ENCODE data around the gene MTLN. TPM values are rescaled to one million over a fixed set of nuclear protein-coding genes. Genes with fewer than 3 reads are reported as not detected.
"Not testable (repeated sequence)": the region's sequence is repeated elsewhere in the genome, so short reads cannot be mapped to it uniquely, and the experiment has no call there.

Gene MTLN, protein sequence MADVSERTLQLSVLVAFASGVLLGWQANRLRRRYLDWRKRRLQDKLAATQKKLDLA
- total RNA-seq, result 8.5 and 67.4 TPM in 2 replicates

DNA sequence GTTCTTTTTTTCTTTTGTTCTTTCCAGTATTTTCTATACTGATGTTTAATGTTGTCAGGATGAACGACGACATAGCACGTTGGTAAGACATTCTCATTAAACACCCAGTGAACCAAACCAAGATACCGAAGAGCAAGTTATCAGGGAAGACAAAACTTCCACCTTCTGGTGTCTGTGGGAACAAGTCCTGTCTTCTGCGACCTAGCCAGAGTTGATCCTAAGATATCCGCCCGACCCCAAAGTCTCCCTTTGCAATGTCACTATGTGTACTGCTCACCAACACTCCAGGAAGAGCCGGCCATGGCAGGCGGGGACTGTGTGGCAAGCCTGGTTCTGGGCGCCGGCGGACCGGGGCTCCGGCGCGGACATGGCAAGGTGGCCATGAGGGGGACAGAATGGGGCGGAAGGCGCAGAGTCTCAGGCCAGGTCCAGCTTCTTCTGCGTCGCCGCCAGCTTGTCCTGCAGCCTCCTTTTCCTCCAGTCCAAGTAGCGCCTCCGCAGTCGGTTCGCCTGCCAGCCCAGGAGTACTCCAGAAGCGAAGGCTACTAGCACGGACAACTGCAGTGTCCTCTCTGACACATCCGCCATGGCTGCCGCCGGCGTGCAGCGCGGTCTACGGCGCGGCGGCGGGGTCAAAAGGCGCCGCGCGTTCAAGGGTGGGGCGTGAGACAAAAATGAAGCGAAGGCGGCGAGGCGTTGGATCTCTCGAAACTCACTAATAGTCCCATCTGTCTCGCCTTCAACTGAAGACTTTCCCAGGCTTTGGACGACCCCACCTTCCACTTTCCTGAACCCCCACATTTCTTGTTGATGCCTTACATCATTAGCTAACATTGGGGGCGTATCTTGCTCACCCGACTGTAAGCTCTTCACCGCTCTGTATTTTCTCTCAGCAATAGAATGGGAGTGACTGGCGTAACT, at the start of gene MTLN:
TSS of gene MTLN (minus strand) at position 610 of the 921 bp plus-strand sequence. CDS start at position 588, 22 bp downstream.
- DNase-seq (ENCODE audit: low read depth), result peak; percentile 33

DNA sequence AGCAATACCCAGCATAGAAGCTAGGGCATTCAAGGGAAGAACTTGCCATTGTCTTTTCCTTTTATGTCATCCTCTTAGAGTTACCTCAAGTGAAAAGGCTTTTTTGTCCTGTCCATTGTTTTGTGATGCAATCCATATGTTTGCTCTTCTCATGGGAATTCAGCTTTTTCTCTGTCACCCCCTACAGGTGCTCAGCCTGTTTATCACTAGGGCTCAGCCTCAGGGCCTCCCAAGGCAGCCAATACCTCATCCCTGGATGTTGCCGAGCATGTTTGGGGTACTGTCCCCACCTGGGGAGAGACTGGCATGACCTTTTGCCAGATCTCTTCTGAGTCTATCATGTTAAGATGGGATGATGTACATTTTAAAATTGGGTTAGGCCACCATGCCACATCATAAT, 49.6 kb upstream of the MTLN start:
- not testable (repeated sequence) for DNase-seq (ENCODE audit: low read depth)

DNA sequence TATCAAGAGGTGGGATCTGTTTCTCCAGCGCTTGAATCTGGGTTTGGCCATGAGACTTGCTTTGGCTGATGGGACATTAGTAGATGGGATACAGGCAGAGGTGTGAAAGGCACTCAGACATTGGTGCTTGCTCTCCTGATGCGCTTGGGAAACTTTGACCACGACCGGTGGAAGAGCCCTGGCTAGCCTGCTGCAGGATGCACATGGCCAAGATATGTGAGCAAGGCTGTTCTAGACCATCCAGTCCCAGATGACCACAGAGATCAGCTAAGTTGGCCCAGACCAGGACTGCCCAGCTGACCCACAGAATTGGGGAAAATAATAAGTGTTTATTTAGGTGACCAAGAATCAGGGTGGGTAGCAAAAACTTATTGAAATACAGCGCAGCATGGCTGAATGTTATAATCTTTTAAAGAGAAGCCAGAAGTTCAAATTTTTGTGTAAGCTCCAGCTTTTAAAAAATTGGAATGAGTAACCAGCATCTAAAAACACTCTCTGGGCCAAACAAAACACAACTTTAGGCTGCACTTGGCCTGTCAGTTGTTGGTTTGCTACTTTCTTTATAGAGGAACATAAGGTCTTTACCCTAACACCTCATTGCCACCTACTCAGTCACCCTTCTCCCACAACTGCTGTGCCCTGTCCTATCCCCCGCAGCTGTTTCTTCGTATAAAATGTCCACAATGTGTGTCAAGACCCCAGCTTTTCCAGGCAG, 35.9 kb upstream of the MTLN start:
- DNase-seq (ENCODE audit: low read depth), result not testable (repeated sequence)

DNA sequence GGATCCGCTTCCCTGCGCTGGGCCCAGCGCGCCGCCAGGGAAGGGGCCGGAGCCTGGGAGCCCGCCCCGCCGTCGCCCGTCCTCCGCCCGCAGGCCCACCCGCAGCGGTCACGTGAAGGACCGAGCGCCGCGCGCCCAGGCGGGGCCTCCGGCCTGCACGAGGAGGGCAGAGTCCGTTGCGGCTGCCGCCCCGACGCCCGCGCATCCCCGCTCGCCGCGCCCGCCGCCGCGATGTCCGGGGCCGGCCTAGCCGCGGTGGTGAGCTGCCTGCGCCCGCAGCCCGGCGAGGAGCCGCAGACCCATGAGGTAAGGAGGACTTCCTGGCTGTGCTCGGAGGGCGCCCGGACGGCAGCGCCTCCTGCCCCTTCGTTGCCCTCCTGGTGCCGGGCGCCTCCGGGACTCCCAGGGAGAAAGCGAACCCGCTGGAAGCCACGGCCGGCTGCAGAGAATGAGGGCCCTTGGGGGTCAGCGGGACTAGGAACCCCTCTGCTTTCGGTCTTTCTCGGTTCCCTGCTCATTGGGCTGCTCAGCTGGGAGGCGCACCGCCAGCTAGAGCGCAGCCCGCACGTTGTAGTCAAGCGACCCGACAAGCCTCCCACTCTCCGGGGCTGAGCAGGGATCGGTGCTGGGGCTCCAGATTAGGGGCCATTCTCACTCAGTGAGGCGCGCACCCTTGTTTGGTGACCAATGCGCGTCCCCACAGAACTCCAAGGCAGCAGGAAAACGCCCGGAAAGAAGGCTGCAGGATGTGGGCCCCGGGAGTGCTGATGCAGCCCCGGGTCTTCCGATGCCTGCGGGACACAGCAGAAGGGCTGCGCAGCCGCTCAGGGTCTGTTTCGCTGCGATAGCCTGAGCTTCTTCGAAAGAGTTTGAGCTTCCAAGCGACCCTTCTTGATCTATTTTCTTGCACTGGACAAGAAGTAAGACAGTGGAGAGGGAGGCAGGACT, 33.4 kb upstream of the MTLN start:
- DNase-seq (ENCODE audit: low read depth), result not testable (repeated sequence)

DNA sequence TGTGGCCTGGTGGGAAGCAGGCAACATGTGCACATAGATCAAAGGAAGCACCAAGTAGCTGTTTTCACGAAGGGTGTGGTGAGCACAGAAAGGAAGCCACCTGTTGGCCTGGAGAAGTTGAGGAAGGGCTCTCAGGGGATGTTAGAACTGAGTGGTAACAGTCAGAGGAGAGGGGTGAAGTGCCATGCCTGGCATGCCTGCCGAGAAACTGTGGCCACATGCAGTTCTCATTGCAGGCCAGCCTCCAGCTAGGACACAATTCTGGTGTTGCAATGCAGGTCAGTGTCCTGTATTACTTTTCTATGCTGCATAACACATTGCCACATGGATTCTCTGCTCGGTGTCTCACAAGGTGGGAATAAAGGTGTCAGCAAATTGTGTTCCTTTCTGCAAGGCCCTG, 30.9 kb upstream of the MTLN start:
- not testable (repeated sequence) for DNase-seq (ENCODE audit: low read depth)

DNA sequence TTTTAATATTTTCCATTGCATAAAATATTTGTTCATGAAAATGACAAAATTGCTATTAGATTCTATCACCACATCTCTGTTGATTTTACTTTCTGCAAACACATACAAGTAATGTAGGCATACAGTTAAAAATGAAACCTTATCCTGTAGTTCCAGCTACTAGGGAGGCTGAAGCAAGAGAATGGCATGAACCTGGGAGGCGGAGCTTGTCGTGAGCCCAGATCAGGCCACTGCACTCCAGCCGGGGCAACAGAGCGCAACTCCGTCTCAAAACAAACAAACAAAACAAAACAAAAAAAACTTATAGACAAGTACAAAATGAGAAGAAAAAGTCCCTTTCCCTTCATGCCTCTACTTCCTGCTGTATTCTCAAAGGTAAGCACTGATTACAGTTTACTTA, 22.2 kb upstream of the MTLN start:
- DNase-seq (ENCODE audit: low read depth), result not testable (repeated sequence)

DNA sequence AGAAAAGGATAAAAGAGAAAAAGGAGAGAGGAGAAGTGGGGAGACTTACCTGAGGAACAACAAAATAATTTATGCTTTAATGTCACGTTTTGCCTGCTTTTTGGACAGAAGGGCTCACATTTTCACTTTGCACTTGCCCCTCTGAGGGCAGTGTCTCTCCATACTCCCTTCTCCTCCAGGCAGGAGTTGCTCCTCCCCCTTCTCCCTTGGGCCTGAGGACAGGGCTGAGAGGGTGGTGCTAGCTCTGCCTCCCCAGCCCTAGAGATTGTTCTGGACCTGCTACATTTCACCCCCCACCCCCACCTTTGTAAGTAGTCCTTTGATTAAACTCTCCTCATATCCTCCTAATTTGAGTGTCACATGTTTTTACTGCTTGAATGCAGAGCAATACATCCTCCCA, 17.5 kb upstream of the MTLN start:
- DNase-seq (ENCODE audit: low read depth), result not testable (repeated sequence)

DNA sequence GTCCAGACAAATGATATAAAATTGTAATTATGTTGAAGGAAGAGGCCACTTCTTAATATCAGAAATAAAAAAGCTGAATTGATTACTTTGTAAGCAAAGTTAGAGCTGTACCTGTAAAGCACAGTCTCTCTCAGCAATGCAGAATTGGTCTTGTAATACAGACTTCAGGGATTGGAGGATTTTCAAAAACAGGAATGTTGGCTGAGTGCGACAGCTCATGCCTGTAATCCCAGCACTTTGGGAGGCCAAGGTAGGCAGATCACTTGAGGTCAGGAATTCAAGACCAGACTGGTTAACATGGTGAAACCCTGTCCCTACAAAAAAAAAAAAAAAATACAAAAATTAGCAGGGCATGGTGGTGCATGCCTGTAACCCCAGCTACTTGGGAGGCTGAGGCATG, 10.3 kb upstream of the MTLN start:
- DNase-seq (ENCODE audit: low read depth), result not testable (repeated sequence)

DNA sequence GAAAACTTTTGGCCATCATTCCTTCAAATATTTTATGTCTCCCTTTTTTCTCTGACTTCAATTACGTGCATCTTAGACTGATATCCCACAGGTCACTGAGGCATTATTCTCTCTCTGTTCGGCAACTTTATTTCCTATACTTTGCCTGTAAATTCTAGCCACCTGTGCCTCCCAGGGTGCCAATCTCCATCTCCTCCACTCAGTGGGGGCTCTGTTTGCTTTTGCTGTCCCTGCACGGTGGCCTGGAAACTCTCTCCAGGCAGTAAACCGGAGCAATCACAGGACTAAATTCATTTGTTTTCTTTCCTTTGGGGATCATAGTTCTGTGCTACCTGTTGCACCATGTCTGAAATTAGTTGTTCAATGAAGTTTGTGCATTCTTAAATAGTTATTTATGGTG, 9.6 kb upstream of the MTLN start:
- DNase-seq (ENCODE audit: low read depth), result no peak

DNA sequence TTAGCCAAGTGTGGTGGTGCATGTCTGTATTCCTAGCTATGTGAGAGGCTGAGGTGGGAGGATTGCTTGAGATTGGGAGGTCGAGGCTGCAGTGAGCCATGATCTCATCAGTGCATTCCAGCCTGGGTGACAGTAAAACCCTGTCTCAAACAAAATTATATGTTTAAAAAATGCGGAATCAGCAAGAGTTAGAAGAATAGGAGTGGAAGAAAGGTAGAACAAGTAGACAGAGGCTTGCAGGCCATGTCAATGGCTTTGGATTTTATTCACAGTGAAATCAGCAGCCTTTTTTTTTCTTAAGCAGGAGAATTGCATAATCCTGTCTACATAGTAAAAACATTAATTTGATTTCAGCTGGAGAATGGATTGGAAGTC, 7.8 kb upstream of the MTLN start:
- no peak for DNase-seq (ENCODE audit: low read depth)

DNA sequence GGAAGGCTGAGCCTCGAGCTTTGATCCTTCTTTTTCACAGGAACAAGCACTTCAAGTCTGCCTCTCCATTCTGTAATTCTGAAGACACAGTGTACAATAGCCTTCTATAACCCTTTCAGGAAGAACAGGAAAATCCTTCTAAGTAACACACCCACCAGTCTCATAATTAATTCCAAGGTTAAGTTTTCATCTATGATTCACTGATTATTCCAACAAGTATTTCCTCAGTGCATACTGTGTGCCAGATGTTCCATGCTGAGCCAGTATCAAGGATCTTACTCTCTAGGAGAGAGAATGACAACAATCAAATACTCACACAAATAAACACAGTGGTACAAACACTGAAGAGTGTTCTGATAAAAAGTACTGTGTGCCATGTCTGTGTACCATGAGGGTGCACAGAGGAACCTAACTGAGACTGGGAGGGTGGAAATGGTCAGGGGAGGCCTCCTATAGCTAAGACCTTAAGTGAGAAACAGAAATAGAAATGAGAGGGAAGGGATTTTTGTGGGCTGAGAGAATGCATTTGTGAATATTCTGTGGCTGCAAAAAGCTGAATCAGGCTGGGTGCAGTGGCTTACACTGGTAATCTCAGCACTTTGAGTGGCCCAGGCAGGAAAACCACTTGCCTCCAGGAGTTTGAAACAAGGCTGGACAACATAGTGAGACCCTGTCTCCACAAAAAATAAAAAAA, 7.3 kb upstream of the MTLN start:
- peak; percentile 61 for DNase-seq (ENCODE audit: low read depth)

DNA sequence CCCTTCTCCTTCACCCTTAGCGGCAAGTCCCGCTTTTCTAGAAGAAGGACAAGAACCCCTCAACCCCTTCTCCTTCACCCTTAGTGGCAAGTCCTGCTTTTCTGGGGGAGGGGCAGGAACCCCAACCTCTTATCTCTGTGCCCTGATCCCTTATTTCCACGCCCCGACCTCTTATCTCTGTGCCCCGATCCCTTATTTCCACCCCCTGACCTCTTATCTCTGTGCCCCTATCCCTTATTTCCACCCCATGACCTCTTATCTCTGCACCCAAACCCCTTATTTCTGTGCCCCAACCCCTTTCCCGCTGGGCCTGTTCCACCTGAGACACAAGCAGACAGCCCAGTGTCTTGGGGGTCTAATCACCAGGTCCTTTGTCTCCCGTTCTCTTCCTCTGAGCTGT, 6.5 kb upstream of the MTLN start:
- DNase-seq (ENCODE audit: low read depth), result not testable (repeated sequence)

DNA sequence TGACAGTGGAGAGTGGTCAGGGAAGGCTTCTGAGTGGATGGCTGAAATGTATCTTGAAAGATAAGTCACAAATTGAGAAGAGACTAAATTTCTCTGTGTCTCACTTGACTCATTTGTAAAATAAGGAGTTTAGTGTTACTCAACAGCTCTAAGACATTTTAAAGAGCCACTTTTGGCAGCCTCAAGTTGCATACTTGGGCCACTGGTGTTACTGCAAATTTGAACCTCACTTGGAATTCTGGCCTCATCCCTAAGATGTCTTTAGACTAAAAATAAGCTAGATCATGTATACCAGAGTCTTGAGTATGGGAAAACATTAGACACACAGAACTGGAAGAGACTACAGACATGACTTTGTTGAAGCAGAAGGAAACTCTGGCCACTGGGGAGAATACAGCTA, 4.5 kb upstream of the MTLN start:
- no peak for DNase-seq (ENCODE audit: low read depth)

DNA sequence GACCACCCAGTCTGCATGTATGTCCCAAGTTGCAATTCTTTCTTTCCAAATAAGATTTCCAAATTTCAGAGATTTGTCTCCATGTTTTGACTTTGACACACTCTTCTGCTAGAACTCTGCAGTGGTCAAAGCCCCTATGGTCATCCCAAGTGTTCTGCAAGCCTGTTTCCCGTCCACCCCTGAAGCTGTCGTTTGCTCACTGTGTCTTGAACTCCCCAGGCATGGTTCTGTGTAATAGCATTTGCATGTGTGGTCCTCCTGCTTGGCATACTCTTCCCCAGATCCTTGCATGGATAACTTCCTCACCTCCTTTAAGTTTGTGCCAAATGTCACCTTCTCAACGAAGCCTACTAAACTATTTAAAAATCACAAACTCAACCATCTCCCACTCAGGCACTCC, 3.9 kb upstream of the MTLN start:
- no peak for DNase-seq (ENCODE audit: low read depth)

DNA sequence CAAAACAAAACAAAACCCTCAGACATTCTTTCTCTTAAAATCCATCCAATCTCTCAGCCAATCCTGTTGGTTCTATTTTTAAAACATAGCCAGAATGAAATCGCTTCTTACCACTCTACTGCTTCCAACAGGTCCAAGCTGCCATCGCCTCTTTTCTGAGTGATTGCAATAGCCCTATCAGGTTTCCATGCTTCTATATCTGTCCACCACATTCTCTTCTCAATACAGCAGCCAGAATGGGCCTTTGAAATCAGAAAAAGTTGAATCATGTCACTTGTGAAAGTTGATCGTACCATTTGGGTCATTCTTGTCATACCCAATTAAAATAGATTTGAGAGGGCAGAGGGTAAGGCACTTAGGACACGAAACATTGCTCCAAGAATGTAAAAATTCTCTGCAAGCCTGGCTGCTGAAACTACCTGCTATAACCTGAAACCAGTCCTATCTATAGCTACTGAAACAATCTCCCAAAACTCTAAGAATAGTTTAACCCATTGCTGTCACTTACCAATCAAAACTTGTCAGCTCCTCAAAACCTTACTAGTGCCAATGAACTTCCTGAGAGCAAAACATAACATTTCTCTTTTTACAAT, 3.3 kb upstream of the MTLN start:
- DNase-seq (ENCODE audit: low read depth), result no peak

DNA sequence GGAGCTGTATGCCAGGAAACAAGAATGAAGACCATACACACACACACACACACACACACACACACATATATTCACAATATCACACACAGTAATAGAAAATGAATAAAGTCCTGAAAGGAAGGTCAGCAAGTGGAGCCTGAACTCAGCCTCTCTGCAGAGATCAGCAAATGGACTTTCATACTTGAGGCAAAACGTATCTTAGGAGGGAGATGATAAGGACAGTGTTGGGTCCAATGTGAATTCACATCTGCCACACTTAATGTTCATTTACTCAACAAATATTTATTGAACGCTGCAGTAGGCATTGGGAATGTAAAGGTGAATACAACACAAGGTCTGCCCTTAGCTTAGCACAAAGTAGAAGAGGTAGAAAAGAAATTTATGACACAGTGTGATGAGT, 2.7 kb upstream of the MTLN start:
- DNase-seq (ENCODE audit: low read depth), result no peak

DNA sequence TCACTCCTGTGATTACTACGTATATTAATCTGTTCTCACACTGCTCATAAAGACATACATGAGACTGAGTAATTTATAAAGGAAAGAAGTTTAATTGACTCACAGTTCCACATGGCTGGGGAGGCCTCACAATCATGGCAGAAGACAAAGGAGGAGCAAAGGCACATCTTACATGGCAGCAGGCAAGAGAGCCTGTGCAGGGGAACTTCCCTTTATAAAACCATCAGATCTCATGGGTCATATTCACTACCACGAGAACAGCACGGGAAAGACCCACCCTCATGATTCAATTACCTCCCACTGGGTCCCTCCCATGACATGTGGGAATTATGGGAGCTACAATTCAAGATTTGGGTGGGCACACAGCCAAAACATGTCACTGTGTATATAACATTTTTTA, 1.2 kb upstream of the MTLN start:
- DNase-seq (ENCODE audit: low read depth), result not testable (repeated sequence)

DNA sequence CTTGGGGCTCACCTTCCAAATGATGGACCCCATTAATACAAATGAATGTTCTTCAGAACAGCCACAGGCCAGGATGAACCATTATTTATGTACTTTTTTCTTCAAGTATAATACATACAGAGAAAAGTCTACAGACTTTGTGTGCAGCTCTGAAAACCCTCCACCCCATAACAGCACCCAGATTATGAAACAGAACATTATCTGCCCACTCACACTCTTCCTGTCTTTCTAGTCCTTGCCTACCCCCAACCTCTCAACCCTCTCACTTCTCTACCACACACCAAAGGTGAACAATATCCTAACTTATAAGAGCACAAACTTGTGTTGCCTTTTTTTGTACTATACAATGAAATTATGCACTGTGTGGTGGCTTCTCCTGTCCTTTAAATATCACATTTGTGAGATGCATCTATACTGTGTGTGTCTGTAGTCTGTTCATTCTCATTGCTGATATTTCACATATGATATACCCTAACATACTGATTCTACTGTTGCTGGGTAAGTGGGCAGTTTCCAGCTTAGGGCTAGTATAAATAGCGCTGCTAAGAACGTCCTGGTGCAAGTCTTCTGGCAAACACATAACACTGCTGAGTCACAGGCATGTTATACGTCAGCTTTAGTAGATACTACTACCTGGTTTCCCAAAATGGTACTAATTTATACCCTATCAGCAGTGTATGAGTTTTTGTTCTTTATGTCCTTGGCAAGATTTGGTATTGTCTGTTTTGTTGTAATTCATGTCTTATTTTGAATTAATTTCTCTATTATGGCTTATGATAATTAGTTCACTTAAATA, 6.5 kb downstream of the MTLN start:
- no peak for DNase-seq (ENCODE audit: low read depth)

DNA sequence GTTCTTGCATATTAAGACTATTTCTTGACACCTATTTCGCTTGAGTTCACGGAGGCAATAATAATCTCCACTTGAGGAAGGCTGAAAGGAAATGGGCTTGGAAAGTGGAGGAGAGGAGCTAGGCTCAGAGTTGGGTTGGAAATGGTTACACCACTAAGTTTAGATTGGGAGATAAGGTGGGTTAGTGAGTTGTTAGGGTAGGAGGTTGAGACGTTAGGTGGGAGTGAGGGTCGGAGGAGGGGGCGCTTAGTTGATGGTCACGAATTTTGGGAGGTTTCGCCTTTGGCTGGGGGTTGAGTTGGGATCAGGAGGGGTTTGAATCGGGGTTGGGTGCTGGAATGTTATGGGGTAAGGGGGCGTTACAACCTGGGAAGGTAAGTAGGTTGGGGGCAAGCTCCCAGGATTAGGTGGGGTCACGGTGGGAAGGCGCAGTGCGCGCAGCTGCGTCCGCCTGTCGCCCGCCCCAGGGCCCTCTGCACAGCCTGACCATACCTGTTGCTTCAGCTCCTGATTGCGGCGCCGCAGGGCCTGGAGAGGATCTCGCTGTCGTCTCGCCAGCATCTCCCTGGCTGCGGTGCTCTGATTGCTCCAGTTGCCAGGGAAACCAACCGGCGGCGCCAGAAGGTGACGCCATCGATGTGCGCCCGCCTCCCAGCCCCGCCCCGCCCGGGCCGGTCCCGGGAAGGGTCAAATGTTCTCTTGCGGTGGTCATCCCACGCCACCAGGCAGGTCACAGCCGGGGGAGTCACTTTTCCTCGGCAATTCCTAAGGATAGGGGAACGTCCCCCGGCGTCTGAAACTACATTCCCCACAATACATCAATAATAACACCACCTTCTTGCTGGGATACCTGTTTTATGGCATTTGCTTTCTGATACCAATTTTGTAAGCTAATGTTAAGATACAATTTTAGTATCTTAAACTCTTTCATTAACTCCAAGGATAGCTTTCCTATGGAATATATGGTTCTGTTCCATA, 7.7 kb downstream of the MTLN start, which contains the start of gene NPHP1:
TSS of gene NPHP1 (minus strand) at position 606 of the 978 bp plus-strand sequence. CDS start at position 561, 45 bp downstream.
- peak; percentile 53 for DNase-seq (ENCODE audit: low read depth)
